HepG2 (cell line): ENCODE results near the gene CPM. TPM values are rescaled to one million over a fixed set of nuclear protein-coding genes. Genes with fewer than 3 reads are reported as not detected.
"Not testable (repeated sequence)": the region's sequence is repeated elsewhere in the genome, so short reads cannot be mapped to it uniquely, and the experiment has no call there.

Experiments used
- ATAC-seq: fragments of 200-7000 bp; cut with Tn5 transposase; 3 replicates; pipeline ENCODE4 v1.9.1; 2020; ENCODE audit warnings: mild to moderate bottlenecking, moderate library complexity
- BruUV-seq: library from RNA; stranded (reverse); fragments of 400-500 nt; replicated peaks from 2 replicates; lab custom pipeline; 2021; lab: Mats Ljungman, UMichigan
- CTCF ChIA-PET: fragments of 300-600 bp; formaldehyde crosslinking; extraction: SDS; loops from one replicate; lab custom pipeline; 2021; ENCODE audit warnings: low total read pairs, inconsistent platforms, low intra/inter-chr PET ratio; lab: Yijun Ruan, JAX
- POLR2A ChIA-PET: fragments of 350-600 bp; sonication (Branson Sonifier 250); formaldehyde crosslinking; loops from one replicate; lab custom pipeline; 2020; ENCODE audit warnings: antibody characterized with exemption, inconsistent platforms; lab: Yijun Ruan, JAX
- DNase-seq: peaks from one replicate; pipeline ENCODE4 v3.0.0-alpha.2; 2015; ENCODE audit warnings: low spot score
- FAIRE-seq: peaks from 3 replicates; lab custom pipeline; 2011; peaks lifted over from hg19 to GRCh38; lab: Jason Lieb, UNC
- H2AFZ ChIP-seq: one replicate; pipeline ENCODE4 v1.6.1; 2011; ENCODE audit warnings: low read length, inconsistent platforms
- H3K27ac ChIP-seq: fragments of 300-600 bp; 3 replicates; pipeline ENCODE4 v1.8.0; 2011; ENCODE audit warnings: mixed run types, mild to moderate bottlenecking, mixed read lengths, low read length, inconsistent platforms; ENCODE audit not compliant: insufficient read depth; ENCODE audit errors: extremely low read length
- H3K27me3 ChIP-seq, 2 experiments: fragments of 200-600 bp in 1 of 2; 2 replicates in 1 of 2; 3 replicates in 1 of 2; pipeline versions ENCODE4 v1.6.0 to v1.8.0; 2011; ENCODE audit warnings: low read length in 2 of 2, mild to moderate bottlenecking in 2 of 2, moderate library complexity in 2 of 2, inconsistent platforms in 1 of 2; ENCODE audit not compliant: insufficient read depth in 2 of 2, control insufficient read depth in 1 of 2
- H3K36me3 ChIP-seq, 2 experiments: fragments of 200-600 bp in 1 of 2; replicated peaks in 1 of 2; 2 replicates in 1 of 2; 3 replicates in 1 of 2; pipeline versions ENCODE4 v1.5.1 to v1.8.0; 2011; ENCODE audit warnings: low read length in 2 of 2, inconsistent platforms in 1 of 2; ENCODE audit not compliant: insufficient read depth in 2 of 2, control insufficient read depth in 1 of 2
- H3K4me1 ChIP-seq: 2 replicates; pipeline ENCODE4 v1.5.1; 2012; ENCODE audit warnings: low read length, inconsistent platforms; ENCODE audit not compliant: insufficient read depth
- H3K4me2 ChIP-seq: 2 replicates; pipeline ENCODE4 v1.6.0; 2011; ENCODE audit warnings: low read depth, low read length, inconsistent platforms
- H3K4me3 ChIP-seq, 3 experiments: fragments of 200-600 bp in 1 of 3; sonication (generic), shearing (Covaris generic) in 1 of 3; replicated peaks in 1 of 3; 2 replicates each; pipeline ENCODE4 v1.5.1; 2011 to 2016; ENCODE audit warnings: low read length in 3 of 3, inconsistent platforms in 2 of 3, low read depth in 2 of 3, mild to moderate bottlenecking in 2 of 3, control low read depth in 1 of 3, mixed read lengths in 1 of 3; ENCODE audit not compliant: insufficient read depth in 1 of 3
- H3K79me2 ChIP-seq: one replicate; pipeline ENCODE4 v1.6.1; 2011; ENCODE audit warnings: low read length, inconsistent platforms; ENCODE audit not compliant: insufficient read depth
- H3K9ac ChIP-seq: 2 replicates; pipeline ENCODE4 v1.6.0; 2011; ENCODE audit warnings: mild to moderate bottlenecking, low read depth, low read length, inconsistent platforms; ENCODE audit not compliant: insufficient read depth
- H3K9me3 ChIP-seq: 2 replicates; pipeline ENCODE4 v1.5.1; 2012; ENCODE audit warnings: mild to moderate bottlenecking, low read length
- H4K20me1 ChIP-seq: 2 replicates; pipeline ENCODE4 v1.6.0; 2011; ENCODE audit warnings: inconsistent platforms, mild to moderate bottlenecking, low read length, moderate library complexity; ENCODE audit not compliant: insufficient read depth
- AKAP8 ChIP-seq: sonication (generic); formaldehyde crosslinking; IDR thresholded peaks from 2 replicates; pipeline ENCODE4 v1.5.1; 2020; ENCODE audit warnings: mild to moderate bottlenecking, missing genetic modification reagents
- FOXP1 ChIP-seq, 2 experiments: fragments of 450-650 bp in 1 of 2; IDR thresholded peaks; 2 replicates each; pipeline ENCODE4 v1.6.1; 2017 to 2018; ENCODE audit warnings: antibody characterized with exemption in 1 of 2
- PAWR ChIP-seq: sonication (generic); formaldehyde crosslinking; IDR thresholded peaks from 2 replicates; pipeline ENCODE4 v1.4.0; 2020; ENCODE audit warnings: missing genetic modification reagents, mild to moderate bottlenecking, borderline replicate concordance
- SP1 ChIP-seq, 2 experiments: fragments of 450-650 bp in 1 of 2; sonication (generic) in 1 of 2; formaldehyde crosslinking in 1 of 2; IDR thresholded peaks; 2 replicates each; pipeline versions ENCODE4 v1.4.0 to v1.6.1; 2016 to 2020; ENCODE audit warnings: missing genetic modification reagents in 1 of 2
- THYN1 ChIP-seq: sonication (generic); formaldehyde crosslinking; IDR thresholded peaks from 2 replicates; pipeline ENCODE4 v1.8.1; 2023; ENCODE audit warnings: low read depth, mild to moderate bottlenecking, moderate library complexity, missing genetic modification reagents, borderline replicate concordance
- ZNF30 ChIP-seq: sonication (generic); formaldehyde crosslinking; IDR thresholded peaks from 2 replicates; pipeline ENCODE4 v1.5.0; 2020; ENCODE audit warnings: mild to moderate bottlenecking, missing genetic modification reagents
- WGBS: methylation state at CpG from one replicate; pipeline ENCODE4 v1.1.6; 2017; ENCODE audit warnings: low lambda C conversion rate; 5-methylcytosine and 5-hydroxymethylcytosine counted together
- in situ Hi-C: cut with HindIII; loops from 2 replicates; pipeline ENCODE4 v1.10.0; 2017; ENCODE audit warnings: low pct_unique_long_range_greater_than_20kb; ENCODE audit not compliant: extremely low pct_ligation_motif_present
- intact Hi-C: fragments of 100-400 bp; cut with micrococcal nuclease; formaldehyde crosslinking; loops from one replicate; pipeline ENCODE4 v1.10.0; 2022; ENCODE audit not compliant: unreplicated experiment
- polyA plus RNA-seq, 8 experiments: library from polyadenylated mRNA; depleted of rRNA in 3 of 8; stranded (reverse) in 7 of 8; unstranded in 1 of 8; fragments of >200 nt; fragmentation: Illumina TruSeq in 4 of 8; extraction: Trizol in 4 of 8; gene quantifications; 2 replicates each; pipeline versions ENCODE4 v1.2.1 to v1.2.3, GENCODE V29; 2011 to 2016; ENCODE audit warnings: low read depth in 4 of 8, missing spikeins in 1 of 8, mixed read lengths in 1 of 8; ENCODE audit not compliant: insufficient read depth in 1 of 8
- total RNA-seq, 5 experiments: library from RNA; depleted of rRNA; stranded (reverse); fragments of >200 nt; fragmentation: Illumina TruSeq; extraction: Trizol; gene quantifications; 2 replicates each; pipeline ENCODE4 v1.2.3, GENCODE V29; 2016; ENCODE audit warnings: low read depth in 1 of 5
- TF ChIP-seq, protein P1 (sequence below): sonication (generic); formaldehyde crosslinking; IDR thresholded peaks from 2 replicates; pipeline ENCODE4 v1.5.1; 2020; ENCODE audit warnings: missing genetic modification reagents, mild to moderate bottlenecking, borderline replicate concordance
- TF ChIP-seq, protein P2 (sequence below): sonication (generic); formaldehyde crosslinking; IDR thresholded peaks from 2 replicates; pipeline ENCODE4 v1.4.0; 2020; ENCODE audit warnings: missing genetic modification reagents

Gene CPM
- total and polyA plus RNA-seq, 2 of the 13 experiments (the other 11 are each of a cell fraction or from before 2014, with no cell fraction given) = not detected

DNA sequence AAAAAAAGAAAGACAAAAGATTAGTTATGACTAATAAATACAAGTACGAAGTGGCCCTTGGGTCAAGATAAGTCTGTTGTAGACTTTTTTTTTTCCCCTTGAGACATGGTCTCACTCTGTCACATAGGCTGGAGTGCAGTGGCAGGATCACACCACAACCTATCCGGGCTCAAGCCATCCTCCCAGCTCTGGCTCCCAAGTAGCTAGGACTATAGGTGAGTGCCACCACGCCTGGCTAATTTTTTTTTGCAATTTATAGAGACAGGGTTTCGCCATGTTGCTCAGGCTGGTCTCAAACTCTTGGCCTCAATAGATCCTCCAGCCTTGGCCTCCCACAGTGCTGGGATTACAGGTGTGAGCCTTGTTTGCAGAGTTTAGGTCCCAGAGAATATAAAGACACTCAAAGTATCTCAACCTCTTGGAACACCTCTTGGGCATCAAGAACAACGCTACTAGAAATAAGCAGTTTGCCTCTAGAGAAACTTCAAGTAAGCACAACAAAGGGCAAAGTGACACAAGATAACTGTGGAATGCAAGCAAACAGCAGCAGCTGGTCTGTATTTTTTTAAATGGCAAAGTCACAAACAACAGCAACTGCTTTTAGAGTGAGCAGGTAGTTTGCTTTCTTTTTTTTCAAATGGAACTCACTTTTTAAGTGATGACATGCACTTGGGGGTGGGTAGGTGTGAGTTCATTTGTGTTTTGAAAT is 128.9 kb downstream of the CPM start (continued):
- TF ChIP-seq, protein P1, sequence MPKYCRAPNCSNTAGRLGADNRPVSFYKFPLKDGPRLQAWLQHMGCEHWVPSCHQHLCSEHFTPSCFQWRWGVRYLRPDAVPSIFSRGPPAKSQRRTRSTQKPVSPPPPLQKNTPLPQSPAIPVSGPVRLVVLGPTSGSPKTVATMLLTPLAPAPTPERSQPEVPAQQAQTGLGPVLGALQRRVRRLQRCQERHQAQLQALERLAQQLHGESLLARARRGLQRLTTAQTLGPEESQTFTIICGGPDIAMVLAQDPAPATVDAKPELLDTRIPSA (CRISPR knock-in tag) = no peak
- TF ChIP-seq PAWR (CRISPR knock-in tag) = no peak
- 0 out of 2 replicates have a peak, but pooled peaks have one; percentile 40 for TF ChIP-seq ZNF30
- TF ChIP-seq FOXP1 (IDR thresholded peaks at IDR 0.05) = no peak
- 0 out of 2 replicates have a peak, but pooled peaks have one; percentile 19 for TF ChIP-seq FOXP1 (CRISPR knock-in tag; IDR thresholded peaks at IDR 0.05)
- no peak for TF ChIP-seq THYN1 (CRISPR knock-in tag)
- TF ChIP-seq AKAP8 (CRISPR knock-in tag) = 0 out of 2 replicates have a peak, but pooled peaks have one; percentile 1
- TF ChIP-seq, protein P2, sequence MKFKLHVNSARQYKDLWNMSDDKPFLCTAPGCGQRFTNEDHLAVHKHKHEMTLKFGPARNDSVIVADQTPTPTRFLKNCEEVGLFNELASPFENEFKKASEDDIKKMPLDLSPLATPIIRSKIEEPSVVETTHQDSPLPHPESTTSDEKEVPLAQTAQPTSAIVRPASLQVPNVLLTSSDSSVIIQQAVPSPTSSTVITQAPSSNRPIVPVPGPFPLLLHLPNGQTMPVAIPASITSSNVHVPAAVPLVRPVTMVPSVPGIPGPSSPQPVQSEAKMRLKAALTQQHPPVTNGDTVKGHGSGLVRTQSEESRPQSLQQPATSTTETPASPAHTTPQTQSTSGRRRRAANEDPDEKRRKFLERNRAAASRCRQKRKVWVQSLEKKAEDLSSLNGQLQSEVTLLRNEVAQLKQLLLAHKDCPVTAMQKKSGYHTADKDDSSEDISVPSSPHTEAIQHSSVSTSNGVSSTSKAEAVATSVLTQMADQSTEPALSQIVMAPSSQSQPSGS = peak; percentile 5; the same call in 1 of the 2 replicates
- TF ChIP-seq SP1 (IDR thresholded peaks at IDR 0.05) = no peak
- no peak for TF ChIP-seq SP1 (CRISPR knock-in tag; IDR thresholded peaks at IDR 0.05)

GRCh38 chr12:68802911-68803651 is 129.9 kb downstream of the CPM start:
- FAIRE-seq, DNase-seq, H3K36me3 ChIP-seq, H3K9me3 ChIP-seq, H3K4me2 ChIP-seq, H4K20me1 ChIP-seq, H3K9ac ChIP-seq, H3K27me3 ChIP-seq, H3K4me3 ChIP-seq, CTCF ChIA-PET, in situ Hi-C loops, ATAC-seq, intact Hi-C loops, H2AFZ ChIP-seq, BruUV-seq: not testable (repeated sequence)
- peak overlapping the region; percentile 6 for H3K27ac ChIP-seq
- POLR2A ChIA-PET = interaction anchor here (3.0 to 3.2 kb wide), 2 partner anchors 15 to 57 kb away, joined by 19 to 51 read pairs; partner anchors contain the start of gene SLC35E3
- H3K79me2 ChIP-seq = peaks cover 26% of the 10 kb centered on the region
- 83% methylated on average over 19 of the region's 19 CpGs for WGBS
- H3K4me1 ChIP-seq = peaks cover 40% of the 10 kb centered on the region

GRCh38 chr12:68802372-68802745 is 130.6 kb downstream of the CPM start:
- H3K27me3 ChIP-seq, H3K27ac ChIP-seq, BruUV-seq, DNase-seq, intact Hi-C loops, FAIRE-seq, H3K4me2 ChIP-seq, H4K20me1 ChIP-seq, CTCF ChIA-PET, H2AFZ ChIP-seq, H3K36me3 ChIP-seq, H3K9me3 ChIP-seq, H3K4me3 ChIP-seq, in situ Hi-C loops, POLR2A ChIA-PET, ATAC-seq, H3K9ac ChIP-seq: not testable (repeated sequence)
- WGBS = 90% methylated on average over 2 of the region's 2 CpGs
- H3K79me2 ChIP-seq = peaks cover 26% of the 10 kb centered on the region
- peaks cover 40% of the 10 kb centered on the region for H3K4me1 ChIP-seq
